ENCODE data around the gene AVEN.

DNA sequence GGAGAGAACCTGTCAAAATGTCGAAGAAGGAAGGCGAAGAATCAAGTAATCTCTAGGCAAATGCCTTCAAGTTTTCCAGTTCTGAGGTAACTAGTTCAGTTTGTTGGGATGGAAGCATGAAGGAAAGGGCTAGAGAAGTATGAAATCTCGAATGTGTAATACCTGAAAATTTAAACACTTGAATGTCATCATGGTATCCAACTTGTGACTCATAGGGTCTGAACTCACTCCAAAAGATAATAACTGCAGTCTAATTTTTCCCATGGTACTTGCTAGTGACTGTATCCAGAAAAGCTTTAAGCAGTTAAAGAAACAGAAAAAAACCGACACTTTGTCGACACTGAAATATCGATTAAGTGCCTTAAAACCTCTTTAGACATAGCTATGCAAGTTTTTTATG is 173.6 kb downstream of the AVEN start:
- TF ChIP-seq POLR2A (IDR thresholded peaks at IDR 0.05) (no peak), CTCF (IDR thresholded peaks at IDR 0.05 in 8 of 11, conservative IDR thresholded peaks at IDR 0.05 in 3 of 11) (no peak)

Measured in spleen (tissue), 7 donors.